Activated B cell treated with CpG ODN at 0.5 μM for 24 hours (primary cell): ENCODE results near the gene LIFR. TPM values are rescaled to one million over a fixed set of nuclear protein-coding genes. Genes with fewer than 3 reads are reported as not detected.

Source experiments
- ATAC-seq: fragments of 200-7000 bp; cut with Tn5 transposase; one replicate; pipeline ENCODE4 v1.10.0; 2021; ENCODE audit warnings: low read depth, mild to moderate bottlenecking, moderate library complexity
- CTCF ChIA-PET: fragments of 350-600 bp; sonication (Branson Sonifier 250); formaldehyde crosslinking; loops from one replicate; lab custom pipeline; 2021; ENCODE audit warnings: antibody characterized with exemption; lab: Charles Lee
- POLR2A ChIA-PET: fragments of 350-600 bp; sonication (Branson Sonifier 250); formaldehyde crosslinking; loops from one replicate; lab custom pipeline; 2021; ENCODE audit warnings: antibody characterized with exemption; lab: Charles Lee
- DNase-seq: peaks from one replicate; pipeline ENCODE4 v3.0.0; 2022
- H3K27ac Mint-ChIP-seq: one replicate; pipeline ENCODE4 v1.8.0; 2020; ENCODE audit warnings: mixed read lengths
- H3K27me3 Mint-ChIP-seq: one replicate; pipeline ENCODE4 v1.8.0; 2021; ENCODE audit warnings: mixed read lengths
- H3K36me3 Mint-ChIP-seq: one replicate; pipeline ENCODE4 v1.8.0; 2021; ENCODE audit warnings: low read depth, mixed read lengths
- H3K4me1 Mint-ChIP-seq: one replicate; pipeline ENCODE4 v1.8.0; 2021; ENCODE audit warnings: mixed read lengths
- H3K4me3 Mint-ChIP-seq: one replicate; pipeline ENCODE4 v1.8.0; 2020; ENCODE audit warnings: mild to moderate bottlenecking, mixed read lengths
- H3K9me3 Mint-ChIP-seq: one replicate; pipeline ENCODE4 v1.8.0; 2020; ENCODE audit warnings: mixed read lengths
- CTCF ChIP-seq: fragments of 200-600 bp; IDR thresholded peaks from one replicate; pipeline ENCODE4 v1.8.0; 2022; ENCODE audit warnings: antibody characterized with exemption, mild to moderate bottlenecking
- intact Hi-C: fragments of 100-400 bp; cut with micrococcal nuclease; formaldehyde crosslinking; loops from one replicate; pipeline ENCODE4 v1.15.1; 2024
- total RNA-seq: library from RNA; stranded (reverse); gene quantifications from 2 replicates; pipeline ENCODE4 v1.2.3, GENCODE V29; 2022

LIFR gene
- total RNA-seq, 1 donor from 2014 or later = not detected

GRCh38 chr5:38438757-38439156 is 117.7 kb downstream of the LIFR start:
- no peak for ATAC-seq
- peaks cover 44% of the 10 kb centered on the region for H3K27me3 Mint-ChIP-seq
- intact Hi-C loops = no loop called here
- no peak for TF ChIP-seq CTCF
- ChIA-PET CTCF (no interaction called here), POLR2A (no interaction called here)
- DNase-seq = no peak
- no peaks in the 10 kb centered on the region for H3K36me3 Mint-ChIP-seq
- no peak overlapping the region for H3K27ac Mint-ChIP-seq
- H3K9me3 Mint-ChIP-seq = no peaks in the 10 kb centered on the region
- no peak overlapping the region for H3K4me3 Mint-ChIP-seq
- H3K4me1 Mint-ChIP-seq = no peaks in the 10 kb centered on the region

- no peaks in the 10 kb centered on the region for H3K4me1 Mint-ChIP-seq
- POLR2A ChIA-PET = no interaction called here
- no peak for TF ChIP-seq CTCF
- CTCF ChIA-PET = interaction anchor here (0.7 kb wide), 1 partner anchor 14 kb away, joined by 3 read pairs; no protein-coding TSS in a partner anchor
- DNase-seq = no peak
- no peaks in the 10 kb centered on the region for H3K36me3 Mint-ChIP-seq
- H3K27me3 Mint-ChIP-seq = peaks cover 42% of the 10 kb centered on the region
- H3K4me3 Mint-ChIP-seq = no peak overlapping the region
- ATAC-seq = no peak
- no peaks in the 10 kb centered on the region for H3K9me3 Mint-ChIP-seq
- H3K27ac Mint-ChIP-seq = no peak overlapping the region
- intact Hi-C loops = no loop called here
Observed at GRCh38 chr5:38434966-38435705, 121.3 kb downstream of the LIFR start.

- no peaks in the 10 kb centered on the region for H3K9me3 Mint-ChIP-seq
- DNase-seq (no peak), ATAC-seq (no peak)
- ChIA-PET CTCF (interaction anchor here (4.6 kb wide), 1 partner anchor 8 kb away, joined by 22 read pairs; no protein-coding TSS in a partner anchor), POLR2A (no interaction called here)
- no peaks in the 10 kb centered on the region for H3K36me3 Mint-ChIP-seq
- H3K27me3 Mint-ChIP-seq = peaks cover 46% of the 10 kb centered on the region
- no peak overlapping the region for H3K4me3 Mint-ChIP-seq
- intact Hi-C loops = no loop called here
- H3K27ac Mint-ChIP-seq = no peak overlapping the region
- H3K4me1 Mint-ChIP-seq = no peaks in the 10 kb centered on the region
- no peak for TF ChIP-seq CTCF
Observed at GRCh38 chr5:38433160-38433861, 123.1 kb downstream of the LIFR start.

GRCh38 chr5:38431242-38431853 is 125.1 kb downstream of the LIFR start:
- peaks cover 44% of the 10 kb centered on the region for H3K27me3 Mint-ChIP-seq
- POLR2A ChIA-PET = no interaction called here
- intact Hi-C loops = no loop called here
- DNase-seq = no peak
- TF ChIP-seq CTCF = no peak
- H3K4me3 Mint-ChIP-seq = no peak overlapping the region
- H3K36me3 Mint-ChIP-seq = no peaks in the 10 kb centered on the region
- H3K9me3 Mint-ChIP-seq = no peaks in the 10 kb centered on the region
- CTCF ChIA-PET = interaction anchor here (4.6 kb wide), 1 partner anchor 10 kb away, joined by 22 read pairs; no protein-coding TSS in a partner anchor
- no peak overlapping the region for H3K27ac Mint-ChIP-seq
- no peaks in the 10 kb centered on the region for H3K4me1 Mint-ChIP-seq
- ATAC-seq = no peak
